ENCODE data around the gene SCAPER. TPM values are rescaled to one million over a fixed set of nuclear protein-coding genes. Genes with fewer than 3 reads are reported as not detected.

The SCAPER gene
- total RNA-seq, 4 donors from 2014 or later = 18.7 to 22.4 (median 19.2) TPM

DNA sequence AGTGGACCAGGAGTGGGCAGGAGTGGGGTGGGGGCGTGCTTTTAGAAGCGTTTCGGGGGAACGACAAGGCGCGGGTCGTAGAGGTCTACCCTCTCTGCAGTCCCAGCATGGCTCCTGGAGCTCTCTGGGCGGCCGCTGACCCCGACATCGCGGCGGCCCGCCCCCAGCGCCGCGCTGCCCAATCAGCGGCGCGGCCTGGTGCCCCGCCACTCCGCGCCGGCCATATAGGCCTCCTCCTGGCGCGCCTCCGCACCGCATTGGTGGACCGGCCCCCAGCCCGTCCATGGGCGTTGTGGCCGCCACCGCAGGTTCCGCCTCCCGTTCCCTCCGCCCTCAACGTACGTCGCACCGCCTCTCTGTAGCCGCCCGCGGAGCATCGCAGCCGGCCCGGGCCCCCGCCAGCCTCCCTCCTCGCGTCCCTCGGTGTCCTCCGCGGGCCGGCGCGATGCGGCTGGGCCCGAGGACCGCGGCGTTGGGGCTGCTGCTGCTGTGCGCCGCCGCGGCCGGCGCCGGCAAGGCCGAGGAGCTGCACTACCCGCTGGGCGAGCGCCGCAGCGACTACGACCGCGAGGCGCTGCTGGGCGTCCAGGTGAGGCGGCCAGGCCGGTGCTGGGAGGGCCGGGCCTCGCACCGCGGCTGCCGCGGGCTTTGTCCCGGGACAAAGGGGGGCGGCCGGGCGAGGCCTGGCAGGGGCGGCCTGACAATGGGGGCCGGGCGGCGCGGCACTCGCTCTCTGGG lies 26.4 kb upstream of the SCAPER start, which contains the start of gene RCN2:
RCN2 (plus strand) TSS at position 353 of the 738 bp plus-strand sequence; CDS start at position 446, 93 bp downstream.
- Histone ChIP-seq H3K36me3 (peaks cover 0 to 32% (median 16%) of the 10 kb centered on the region in 4 donors), H3K9me3 (no peaks in the 10 kb centered on the region), H3K27ac (replicated peaks in 1 of 4) (peak within 1 kb of the TSS; percentile 83 to 92 (median 88)), H3K27me3 (no peaks in the 10 kb centered on the region), H3K4me1 (peaks cover 9 to 21% (median 18%) of the 10 kb centered on the region in 4 donors), H3K4me3 (peak within 1 kb of the TSS; percentile 66 to 90 (median 78))
- no peak for TF ChIP-seq POLR2A (IDR thresholded peaks at IDR 0.05; ENCODE audit: low read depth)
- peak; percentile 87 to 93 for TF ChIP-seq POLR2AphosphoS5 (IDR thresholded peaks at IDR 0.05)
- 0% methylated on average over 34 of the region's 96 CpGs for WGBS
- intact Hi-C loops (cut with DNase I) = loop anchor here (10.0 kb wide), 1 partner anchor 573 kb away; no protein-coding TSS in a partner anchor
- DNase-seq (ENCODE audit: extremely low spot score) = peak; percentile 98

- Histone ChIP-seq H3K4me3 (peak overlapping the region; percentile 66 to 90 (median 78)), H3K4me1 (peaks cover 9 to 21% (median 18%) of the 10 kb centered on the region in 4 donors), H3K27ac (replicated peaks in 1 of 4) (peak overlapping the region; percentile 83 to 92 (median 88)), H3K9me3 (no peaks in the 10 kb centered on the region), H3K36me3 (peaks cover 0 to 26% (median 12%) of the 10 kb centered on the region in 4 donors), H3K27me3 (no peaks in the 10 kb centered on the region)
- intact Hi-C loops (cut with DNase I) = loop anchor here (10.0 kb wide), 1 partner anchor 574 kb away; no protein-coding TSS in a partner anchor
- 23% methylated on average over 7 of the region's 7 CpGs for WGBS
- TF ChIP-seq CTCF (IDR thresholded peaks at IDR 0.05) = no peak
- no peak for TF ChIP-seq POLR2A (IDR thresholded peaks at IDR 0.05; ENCODE audit: low read depth)
- no peak for TF ChIP-seq POLR2AphosphoS5 (IDR thresholded peaks at IDR 0.05)
- no peak for TF ChIP-seq EP300 (IDR thresholded peaks at IDR 0.05)
- no peak for DNase-seq (ENCODE audit: extremely low spot score)
Observed at GRCh38 chr15:76930831-76931396, 25.8 kb upstream of the SCAPER start.

GRCh38 chr15:76929011-76929760 lies 24.0 kb upstream of the SCAPER start:
- H3K27me3 ChIP-seq = no peaks in the 10 kb centered on the region
- no peak overlapping the region for H3K27ac ChIP-seq (replicated peaks in 1 of 4)
- H3K4me1 ChIP-seq = peaks cover 9 to 21% (median 16%) of the 10 kb centered on the region in 4 donors
- no peak overlapping the region for H3K4me3 ChIP-seq
- DNase-seq (ENCODE audit: extremely low spot score) = no peak
- no peaks in the 10 kb centered on the region for H3K9me3 ChIP-seq
- peaks cover 0 to 9% (median 2%) of the 10 kb centered on the region in 4 donors for H3K36me3 ChIP-seq
- intact Hi-C loops (cut with DNase I) = no loop called here
- TF ChIP-seq POLR2A (IDR thresholded peaks at IDR 0.05; ENCODE audit: low read depth) (no peak), CTCF (IDR thresholded peaks at IDR 0.05) (no peak), POLR2AphosphoS5 (IDR thresholded peaks at IDR 0.05) (no peak), EP300 (IDR thresholded peaks at IDR 0.05) (no peak)

DNA sequence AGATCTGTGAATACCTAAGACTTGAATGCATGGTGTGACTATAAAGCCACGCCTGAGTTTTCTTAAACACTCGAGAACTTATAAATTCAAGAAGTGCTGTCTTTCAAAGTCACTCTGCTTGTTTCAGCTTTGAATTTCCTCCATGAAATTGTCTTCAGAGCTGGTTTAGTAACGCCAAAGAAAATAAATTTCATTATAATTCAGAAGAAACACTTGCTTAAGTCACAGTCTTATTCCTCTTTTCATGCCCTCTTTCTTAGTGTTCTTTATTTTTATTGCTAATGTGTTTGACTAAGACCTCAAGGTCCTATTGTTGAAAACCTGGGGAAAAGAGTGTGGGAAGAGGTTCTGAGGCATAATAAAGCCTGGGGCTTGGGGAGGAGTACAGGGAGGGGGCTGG lies 23.1 kb upstream of the SCAPER start:
- Histone ChIP-seq H3K9me3 (no peaks in the 10 kb centered on the region), H3K4me1 (peaks cover 9 to 20% (median 16%) of the 10 kb centered on the region in 4 donors), H3K27ac (replicated peaks in 1 of 4) (no peak overlapping the region), H3K4me3 (no peak overlapping the region), H3K27me3 (no peaks in the 10 kb centered on the region), H3K36me3 (no peaks in the 10 kb centered on the region)
- 79% methylated on average over 3 of the region's 3 CpGs for WGBS
- intact Hi-C loops (cut with DNase I) = no loop called here
- DNase-seq (ENCODE audit: extremely low spot score) = no peak
- TF ChIP-seq EP300 (IDR thresholded peaks at IDR 0.05) (no peak), POLR2A (IDR thresholded peaks at IDR 0.05; ENCODE audit: low read depth) (no peak), POLR2AphosphoS5 (IDR thresholded peaks at IDR 0.05) (no peak), CTCF (IDR thresholded peaks at IDR 0.05) (no peak)

Measured in esophagus muscularis mucosa (tissue), 4 donors.